ENCODE measurements around the gene PTPRM. TPM values are rescaled to one million over a fixed set of nuclear protein-coding genes. Genes with fewer than 3 reads are reported as not detected.

PTPRM gene
- total and polyA plus RNA-seq, 2 of the 8 experiments (the other 6 are each of a cell fraction or from before 2014, with no cell fraction given) = 4.1 to 7.0 TPM

GRCh38 chr18:8288472-8289195 lies 721.5 kb downstream of the PTPRM start:
- DNase-seq (ENCODE audit: low read depth in 1 of 2, low spot score in 2 of 2) = no peak
- 90% methylated on average over 8 of the region's 8 CpGs; no CpG with 5 or more reads in 1 of the 2 experiments for WGBS, 2 experiments (ENCODE audit: extremely low coverage in 1 of 2, insufficient coverage in 1 of 2, insufficient read length in 1 of 2, insufficient replicate concordance in 2 of 2, low coverage in 1 of 2, low lambda C conversion rate in 2 of 2, missing lambda C conversion rate in 1 of 2)
- no peak overlapping the region for H3K27ac ChIP-seq (ENCODE audit: low read depth, low read length)
- H2BK20ac ChIP-seq (ENCODE audit: low read length) = no peak overlapping the region
- H3K23ac ChIP-seq (ENCODE audit: insufficient read length) = no peak overlapping the region
- no peak overlapping the region for H4K5ac ChIP-seq (ENCODE audit: insufficient read length, low read depth, low read length)
- H2BK15ac ChIP-seq (ENCODE audit: low read length) = no peak overlapping the region
- no peak overlapping the region for H2AK5ac ChIP-seq (ENCODE audit: low read depth, low read length)
- H4K20me1 ChIP-seq (replicated peaks in 1 of 2; ENCODE audit: control insufficient read depth in 1 of 2, insufficient read depth in 2 of 2, low read length in 2 of 2) = no peaks in the 10 kb centered on the region
- no peak overlapping the region for H3K18ac ChIP-seq (ENCODE audit: extremely low read depth, low read length)
- H2BK12ac ChIP-seq (ENCODE audit: low read depth, low read length) = no peak overlapping the region
- H2BK120ac ChIP-seq (replicated peaks; ENCODE audit: low read depth, low read length) = no peak overlapping the region
- CTCF ChIA-PET (ENCODE audit: partially characterized antibody) = interaction anchor here (1.3 kb wide), 1 partner anchor 190 kb away, joined by 3 read pairs; no protein-coding TSS in a partner anchor
- POLR2A ChIA-PET (ENCODE audit: partially characterized antibody) = no interaction called here
- no peaks in the 10 kb centered on the region for H3K79me1 ChIP-seq (ENCODE audit: low read depth, low read length)
- no peak overlapping the region for H3K4me3 ChIP-seq (ENCODE audit: extremely low read depth in 1 of 4, insufficient read depth in 2 of 4, low read depth in 3 of 4, low read length in 4 of 4)
- no peak overlapping the region for H2AFZ ChIP-seq (ENCODE audit: low read length)
- no peaks in the 10 kb centered on the region for H3K9me3 ChIP-seq (ENCODE audit: insufficient read depth in 2 of 2, low read depth in 1 of 2, low read length in 1 of 2)
- H4K8ac ChIP-seq (ENCODE audit: extremely low read depth, insufficient read depth, low read length) = no peak overlapping the region
- no peaks in the 10 kb centered on the region for H3K36me3 ChIP-seq (ENCODE audit: control insufficient read depth in 2 of 4, insufficient read depth in 4 of 4, low read length in 3 of 4)
- H4K91ac ChIP-seq (replicated peaks; ENCODE audit: insufficient read length, low read length) = no peak overlapping the region
- H3K4me2 ChIP-seq (ENCODE audit: insufficient read depth in 1 of 2, low read depth in 2 of 2, low read length in 2 of 2) = no peak overlapping the region
- no peak overlapping the region for H2BK5ac ChIP-seq (ENCODE audit: low read depth, low read length)
- H3K4me1 ChIP-seq (replicated peaks in 1 of 4; ENCODE audit: control insufficient read depth in 3 of 4, insufficient read depth in 4 of 4, low read length in 3 of 4) = no peaks in the 10 kb centered on the region
- no peak overlapping the region for H3K9ac ChIP-seq (replicated peaks in 1 of 4; ENCODE audit: extremely low read depth in 1 of 4, low read depth in 3 of 4, low read length in 3 of 4)
- H3K79me2 ChIP-seq (ENCODE audit: control insufficient read depth in 1 of 2, insufficient read depth in 2 of 2, low read length in 2 of 2) = no peaks in the 10 kb centered on the region
- TF ChIP-seq BRCA1 (IDR thresholded peaks at IDR 0.05; ENCODE audit: low read depth, low read length) (no peak), SP4 (IDR thresholded peaks at IDR 0.05; ENCODE audit: low read length) (no peak)
- H3K27me3 ChIP-seq (replicated peaks in 1 of 4; ENCODE audit: control insufficient read depth in 3 of 4, extremely low read depth in 1 of 4, insufficient read depth in 3 of 4, low read length in 3 of 4) = no peaks in the 10 kb centered on the region
- no peak overlapping the region for H3K56ac ChIP-seq (replicated peaks; ENCODE audit: insufficient read length, low read depth, low read length)
- no peak for FAIRE-seq
- H3K23me2 ChIP-seq (ENCODE audit: low read depth, low read length) = no peaks in the 10 kb centered on the region
- no peak overlapping the region for H3K14ac ChIP-seq (ENCODE audit: insufficient read length)
- H3K4ac ChIP-seq (replicated peaks; ENCODE audit: insufficient read length, low read depth, low read length) = no peak overlapping the region
